ENCODE data around the gene CTAG2. TPM values are rescaled to one million over a fixed set of nuclear protein-coding genes. Genes with fewer than 3 reads are reported as not detected.
"Not testable (repeated sequence)": the region's sequence is repeated elsewhere in the genome, so short reads cannot be mapped to it uniquely, and the experiment has no call there.

Gene CTAG2
- polyA plus RNA-seq = not detected
- long read RNA-seq, donor 1 = 0 reads
- long read RNA-seq, donor 2 = 0 reads
- long read RNA-seq, donor 3 = 0 reads
- long read RNA-seq, donor 4 = 0 reads
- long read RNA-seq, donor 5 = 0 reads
- long read RNA-seq, donor 6 = 0 reads
- long read RNA-seq, donor 7 = 0 reads
- long read RNA-seq, donor 8 = 0 reads
- long read RNA-seq, donor 9 = 0 reads
- long read RNA-seq, donor 10 = 0 reads
- long read RNA-seq, donor 11 = 0 reads

DNA sequence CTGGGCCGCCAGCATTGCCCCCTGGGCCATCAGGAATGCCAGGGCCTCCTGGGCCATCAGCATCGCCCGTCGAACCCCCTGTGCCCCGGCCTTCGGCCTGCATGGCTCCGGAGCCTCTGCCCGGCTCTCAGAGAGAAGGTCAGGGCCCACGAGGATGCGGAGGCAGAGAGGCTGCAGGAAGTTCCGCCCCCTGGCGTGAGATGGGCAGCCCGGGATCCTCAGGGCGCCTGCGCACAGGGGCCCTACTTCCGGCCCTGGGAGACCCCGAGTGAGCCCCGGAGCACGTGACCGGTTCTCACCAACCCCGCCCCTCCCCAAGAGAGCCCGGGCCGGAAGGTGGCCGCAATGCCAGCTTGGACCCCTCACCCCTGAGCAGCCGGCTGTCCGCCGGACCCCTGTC lies at the start of gene CTAG2:
Gene CTAG2, minus strand, starts transcription at position 167 of the 400 bp plus-strand sequence. Its CDS starts 64 bp downstream, at position 103.
- not testable (repeated sequence) for DNase-seq; H3K9me3 ChIP-seq (ENCODE audit: control insufficient read depth, low read depth, low read length); H3K4me1 ChIP-seq (ENCODE audit: control insufficient read depth, insufficient read depth, low read length); H3K27ac ChIP-seq (ENCODE audit: low read length); H3K4me3 ChIP-seq (ENCODE audit: low read length); H3K27me3 ChIP-seq (ENCODE audit: control insufficient read depth, insufficient read depth, low read length); H3K36me3 ChIP-seq (ENCODE audit: control insufficient read depth, insufficient read depth, low read length)
- no CpG with 5 or more reads among the region's 27 CpGs for WGBS (ENCODE audit: insufficient coverage, low lambda C conversion rate)

DNA sequence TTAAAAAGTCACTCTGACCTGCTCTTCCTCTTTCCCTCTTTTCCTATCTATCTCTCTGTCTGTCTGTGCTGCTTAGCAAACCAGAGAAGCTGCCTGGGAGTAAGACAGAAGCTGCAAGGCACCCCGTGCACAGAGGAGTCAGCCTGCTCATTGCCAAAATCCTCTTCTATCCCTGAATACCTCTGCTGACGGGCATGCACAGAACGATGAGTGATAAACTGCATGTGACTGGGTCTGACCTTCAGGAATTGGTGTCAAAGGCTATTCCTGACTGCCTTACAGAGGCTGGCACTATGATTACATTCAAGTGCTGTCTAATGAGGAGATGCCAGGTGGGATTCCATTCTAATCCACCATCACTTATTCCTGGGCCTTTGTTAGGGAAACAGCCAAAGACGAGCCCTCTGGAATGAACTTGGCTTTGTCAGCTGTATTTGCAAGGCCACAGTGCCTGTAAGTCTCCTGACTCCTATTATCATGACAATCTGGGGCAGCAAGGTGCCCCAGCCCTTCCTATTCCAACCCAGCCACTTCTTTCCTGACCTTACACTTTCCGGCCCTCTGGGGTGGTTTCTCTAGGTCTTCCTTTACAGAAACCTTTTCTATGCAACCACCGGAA lies 45.4 kb upstream of the CTAG2 start:
- H3K4me1 ChIP-seq (ENCODE audit: control insufficient read depth, insufficient read depth, low read length) = no peaks in the 10 kb centered on the region
- H3K27ac ChIP-seq (ENCODE audit: low read length) = no peak overlapping the region
- H3K27me3 ChIP-seq (ENCODE audit: control insufficient read depth, insufficient read depth, low read length) = no peaks in the 10 kb centered on the region
- H3K36me3 ChIP-seq (ENCODE audit: control insufficient read depth, insufficient read depth, low read length) = no peaks in the 10 kb centered on the region
- no peak for DNase-seq
- no peak overlapping the region for H3K4me3 ChIP-seq (ENCODE audit: low read length)
- H3K9me3 ChIP-seq (ENCODE audit: control insufficient read depth, low read depth, low read length) = no peaks in the 10 kb centered on the region
- WGBS (ENCODE audit: insufficient coverage, low lambda C conversion rate) = no CpG with 5 or more reads among the region's 6 CpGs

- Histone ChIP-seq H3K9me3 (ENCODE audit: control insufficient read depth, low read depth, low read length) (no peaks in the 10 kb centered on the region), H3K4me3 (ENCODE audit: low read length) (no peak overlapping the region), H3K27me3 (ENCODE audit: control insufficient read depth, insufficient read depth, low read length) (no peaks in the 10 kb centered on the region), H3K4me1 (ENCODE audit: control insufficient read depth, insufficient read depth, low read length) (no peaks in the 10 kb centered on the region), H3K36me3 (ENCODE audit: control insufficient read depth, insufficient read depth, low read length) (no peaks in the 10 kb centered on the region), H3K27ac (ENCODE audit: low read length) (no peak overlapping the region)
- DNase-seq = no peak
- no CpG with 5 or more reads among the region's 1 CpG for WGBS (ENCODE audit: insufficient coverage, low lambda C conversion rate)
Observed at GRCh38 chrX:154696676-154697045, 43.3 kb upstream of the CTAG2 start.

GRCh38 chrX:154695911-154696675 lies 42.7 kb upstream of the CTAG2 start:
- H3K27ac ChIP-seq (ENCODE audit: low read length) = no peak overlapping the region
- no CpG with 5 or more reads among the region's 8 CpGs for WGBS (ENCODE audit: insufficient coverage, low lambda C conversion rate)

GRCh38 chrX:154693394-154693793 lies 40.0 kb upstream of the CTAG2 start:
- H3K36me3 ChIP-seq (ENCODE audit: control insufficient read depth, insufficient read depth, low read length) = no peaks in the 10 kb centered on the region
- no peak overlapping the region for H3K4me3 ChIP-seq (ENCODE audit: low read length)
- H3K27ac ChIP-seq (ENCODE audit: low read length) = no peak overlapping the region
- no peak for DNase-seq
- no peaks in the 10 kb centered on the region for H3K4me1 ChIP-seq (ENCODE audit: control insufficient read depth, insufficient read depth, low read length)
- H3K9me3 ChIP-seq (ENCODE audit: control insufficient read depth, low read depth, low read length) = no peaks in the 10 kb centered on the region
- H3K27me3 ChIP-seq (ENCODE audit: control insufficient read depth, insufficient read depth, low read length) = no peaks in the 10 kb centered on the region
- no CpG with 5 or more reads among the region's 3 CpGs for WGBS (ENCODE audit: insufficient coverage, low lambda C conversion rate)

More at GRCh38 chrX:154695911-154696675, 42.7 kb upstream of the CTAG2 start:
- H3K36me3 ChIP-seq (ENCODE audit: control insufficient read depth, insufficient read depth, low read length) = no peaks in the 10 kb centered on the region
- no peaks in the 10 kb centered on the region for H3K9me3 ChIP-seq (ENCODE audit: control insufficient read depth, low read depth, low read length)
- H3K27me3 ChIP-seq (ENCODE audit: control insufficient read depth, insufficient read depth, low read length) = no peaks in the 10 kb centered on the region
- no peak for DNase-seq
- no peaks in the 10 kb centered on the region for H3K4me1 ChIP-seq (ENCODE audit: control insufficient read depth, insufficient read depth, low read length)
- no peak overlapping the region for H3K4me3 ChIP-seq (ENCODE audit: low read length)

DNA sequence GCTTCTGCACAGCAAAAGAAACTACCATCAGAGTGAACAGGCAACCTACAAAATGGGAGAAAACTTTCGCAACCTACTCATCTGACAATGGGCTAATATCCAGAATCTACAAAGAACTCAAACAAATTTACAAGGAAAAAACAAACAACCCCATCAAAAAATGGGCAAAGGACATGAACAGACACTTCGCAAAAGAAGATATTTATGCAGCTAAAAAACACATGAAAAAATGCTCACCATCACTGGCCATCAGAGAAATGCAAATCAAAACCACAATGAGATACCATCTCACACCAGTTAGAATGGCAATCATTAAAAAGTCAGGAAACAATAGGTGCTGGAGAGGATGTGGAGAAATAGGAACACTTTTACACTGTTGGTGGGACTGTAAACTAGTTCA lies 37.1 kb upstream of the CTAG2 start:
- H3K4me1 ChIP-seq (ENCODE audit: control insufficient read depth, insufficient read depth, low read length); H3K36me3 ChIP-seq (ENCODE audit: control insufficient read depth, insufficient read depth, low read length); H3K27me3 ChIP-seq (ENCODE audit: control insufficient read depth, insufficient read depth, low read length); DNase-seq; H3K9me3 ChIP-seq (ENCODE audit: control insufficient read depth, low read depth, low read length); H3K4me3 ChIP-seq (ENCODE audit: low read length); H3K27ac ChIP-seq (ENCODE audit: low read length): not testable (repeated sequence)
- no CpG with 5 or more reads among the region's 2 CpGs for WGBS (ENCODE audit: insufficient coverage, low lambda C conversion rate)

DNA sequence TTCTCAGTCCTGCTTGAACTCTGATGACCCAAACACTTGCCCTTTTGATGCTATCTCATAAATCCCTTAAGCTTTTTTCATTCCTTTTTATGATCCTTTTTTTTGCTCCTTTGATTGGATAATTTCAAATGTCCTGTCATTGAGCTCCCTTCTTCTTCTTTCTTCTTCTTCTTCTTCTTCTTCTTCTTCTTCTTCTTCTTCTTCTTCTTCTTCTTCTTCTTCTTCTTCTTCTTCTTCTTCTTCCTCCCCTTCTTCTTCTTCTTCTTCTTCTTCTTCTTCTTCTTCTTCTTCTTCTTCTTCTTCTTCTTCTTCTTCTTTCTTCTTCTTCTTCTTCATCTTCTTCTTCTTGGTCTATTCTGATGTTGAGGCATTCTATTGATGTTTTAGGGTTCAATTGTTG lies 18.7 kb upstream of the CTAG2 start:
- not testable (repeated sequence) for H3K4me1 ChIP-seq (ENCODE audit: control insufficient read depth, insufficient read depth, low read length); DNase-seq; H3K36me3 ChIP-seq (ENCODE audit: control insufficient read depth, insufficient read depth, low read length); H3K4me3 ChIP-seq (ENCODE audit: low read length); H3K9me3 ChIP-seq (ENCODE audit: control insufficient read depth, low read depth, low read length); H3K27me3 ChIP-seq (ENCODE audit: control insufficient read depth, insufficient read depth, low read length); H3K27ac ChIP-seq (ENCODE audit: low read length)

DNA sequence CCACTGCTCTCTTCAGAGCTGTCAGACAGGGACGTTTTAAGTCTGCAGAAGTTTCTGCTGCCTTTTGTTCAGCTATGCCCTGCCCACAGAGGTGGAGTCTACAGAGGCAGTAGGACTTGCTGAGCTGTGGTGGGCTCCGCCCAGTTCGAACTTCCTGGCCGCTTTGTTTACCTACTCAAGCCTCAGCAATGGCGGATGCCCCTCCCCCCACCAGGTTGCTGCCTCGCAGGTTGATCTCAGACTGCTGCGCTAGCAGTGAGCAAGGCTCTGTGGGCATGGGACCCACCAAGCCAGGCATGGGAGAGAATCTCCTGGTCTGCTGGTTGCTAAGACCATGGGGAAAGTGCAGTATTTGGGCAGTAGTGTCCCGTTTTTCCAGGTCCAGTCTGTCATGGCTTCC lies 17.5 kb upstream of the CTAG2 start:
- not testable (repeated sequence) for DNase-seq; H3K4me1 ChIP-seq (ENCODE audit: control insufficient read depth, insufficient read depth, low read length); H3K9me3 ChIP-seq (ENCODE audit: control insufficient read depth, low read depth, low read length); H3K4me3 ChIP-seq (ENCODE audit: low read length); H3K36me3 ChIP-seq (ENCODE audit: control insufficient read depth, insufficient read depth, low read length); H3K27ac ChIP-seq (ENCODE audit: low read length); H3K27me3 ChIP-seq (ENCODE audit: control insufficient read depth, insufficient read depth, low read length)
- WGBS (ENCODE audit: insufficient coverage, low lambda C conversion rate) = no CpG with 5 or more reads among the region's 8 CpGs

DNA sequence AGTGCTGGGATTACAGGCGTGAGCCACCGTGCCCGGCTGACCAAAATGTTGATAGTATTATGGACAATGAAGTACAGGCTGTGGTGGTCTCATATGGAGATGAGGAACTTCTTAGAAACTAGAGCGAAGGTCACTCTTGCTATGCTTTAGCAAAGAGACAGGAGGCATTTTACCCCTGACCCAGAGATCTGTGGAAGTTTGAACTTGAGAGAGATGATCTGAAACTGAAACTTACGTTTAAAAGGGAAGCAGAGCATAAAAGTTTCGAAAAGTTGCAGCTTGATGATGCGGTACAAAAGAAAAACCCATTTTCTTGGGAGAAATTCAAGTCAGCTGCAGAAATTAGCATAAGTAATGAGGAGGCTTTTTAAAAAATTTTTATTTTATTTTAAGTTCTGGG lies 8.5 kb upstream of the CTAG2 start:
- no peaks in the 10 kb centered on the region for H3K36me3 ChIP-seq (ENCODE audit: control insufficient read depth, insufficient read depth, low read length)
- H3K4me3 ChIP-seq (ENCODE audit: low read length) = no peak overlapping the region
- DNase-seq = no peak
- H3K4me1 ChIP-seq (ENCODE audit: control insufficient read depth, insufficient read depth, low read length) = no peaks in the 10 kb centered on the region
- no peaks in the 10 kb centered on the region for H3K27me3 ChIP-seq (ENCODE audit: control insufficient read depth, insufficient read depth, low read length)
- 83% methylated on average over 1 of the region's 7 CpGs for WGBS (ENCODE audit: insufficient coverage, low lambda C conversion rate)
- no peak overlapping the region for H3K27ac ChIP-seq (ENCODE audit: low read length)
- no peaks in the 10 kb centered on the region for H3K9me3 ChIP-seq (ENCODE audit: control insufficient read depth, low read depth, low read length)

- Histone ChIP-seq H3K9me3 (ENCODE audit: control insufficient read depth, low read depth, low read length) (no peaks in the 10 kb centered on the region), H3K27ac (ENCODE audit: low read length) (no peak overlapping the region), H3K4me1 (ENCODE audit: control insufficient read depth, insufficient read depth, low read length) (no peaks in the 10 kb centered on the region), H3K27me3 (ENCODE audit: control insufficient read depth, insufficient read depth, low read length) (no peaks in the 10 kb centered on the region), H3K4me3 (ENCODE audit: low read length) (no peak overlapping the region), H3K36me3 (ENCODE audit: control insufficient read depth, insufficient read depth, low read length) (no peaks in the 10 kb centered on the region)
- no peak for DNase-seq
- no CpG with 5 or more reads among the region's 4 CpGs for WGBS (ENCODE audit: insufficient coverage, low lambda C conversion rate)
Observed at GRCh38 chrX:154661170-154661569, 7.8 kb upstream of the CTAG2 start.
